Testis (tissue), 2 donors: Measurements from ENCODE around the gene CSF1.

ENCODE experiments used
- CTCF ChIP-seq, 3 experiments: fragments of 450-650 bp in 2 of 3; fragments of 200-600 bp in 1 of 3; sonication (generic) in 1 of 3; IDR thresholded peaks; one replicate each; pipeline ENCODE4 v1.5.1; 2016 to 2019; ENCODE audit warnings: antibody characterized with exemption in 3 of 3, mild to moderate bottlenecking in 2 of 3, moderate library complexity in 1 of 3
- POLR2A ChIP-seq: fragments of 450-650 bp; IDR thresholded peaks from one replicate; pipeline ENCODE4 v1.6.1; 2017; ENCODE audit warnings: antibody characterized with exemption, mild to moderate bottlenecking, moderate library complexity

GRCh38 chr1:109950038-109950437, 39.4 kb downstream of the CSF1 start:
- TF ChIP-seq CTCF (IDR thresholded peaks at IDR 0.05) (no peak), POLR2A (no peak)
